Measurements from ENCODE around the gene HSF2BP.

The HSF2BP gene

GRCh38 chr21:43648171-43648570 is 11.1 kb downstream of the HSF2BP start:
- Histone ChIP-seq H2AFZ (ENCODE audit: low read length, unreplicated experiment) (no peak overlapping the region), H3K36me3 (ENCODE audit: insufficient read depth, low read length) (no peaks in the 10 kb centered on the region), H3K4me1 (ENCODE audit: control insufficient read depth, insufficient read depth, low read length, unreplicated experiment) (peaks cover 27% of the 10 kb centered on the region), H3K4me3 (ENCODE audit: low read depth, low read length) (no peak overlapping the region), H3K27ac (ENCODE audit: low read depth, low read length) (no peak overlapping the region), H3K79me2 (ENCODE audit: control insufficient read depth, insufficient read depth, low read length, unreplicated experiment) (no peaks in the 10 kb centered on the region), H3K27me3 (ENCODE audit: insufficient read depth, low read length) (no peaks in the 10 kb centered on the region)

GRCh38 chr21:43646550-43647260 is 12.6 kb downstream of the HSF2BP start:
- peaks cover 24% of the 10 kb centered on the region for H3K4me1 ChIP-seq (ENCODE audit: control insufficient read depth, insufficient read depth, low read length, unreplicated experiment)
- H2AFZ ChIP-seq (ENCODE audit: low read length, unreplicated experiment) = peak overlapping the region; percentile 53
- no peaks in the 10 kb centered on the region for H3K36me3 ChIP-seq (ENCODE audit: insufficient read depth, low read length)
- peak overlapping the region; percentile 83 for H3K27ac ChIP-seq (ENCODE audit: low read depth, low read length)
- H3K4me3 ChIP-seq (ENCODE audit: low read depth, low read length) = peak overlapping the region; percentile 33
- H3K79me2 ChIP-seq (ENCODE audit: control insufficient read depth, insufficient read depth, low read length, unreplicated experiment) = no peaks in the 10 kb centered on the region
- no peaks in the 10 kb centered on the region for H3K27me3 ChIP-seq (ENCODE audit: insufficient read depth, low read length)

GRCh38 chr21:43645976-43646375 is 13.3 kb downstream of the HSF2BP start:
- H3K27me3 ChIP-seq (ENCODE audit: insufficient read depth, low read length) = no peaks in the 10 kb centered on the region
- H3K36me3 ChIP-seq (ENCODE audit: insufficient read depth, low read length) = no peaks in the 10 kb centered on the region
- H3K4me1 ChIP-seq (ENCODE audit: control insufficient read depth, insufficient read depth, low read length, unreplicated experiment) = peaks cover 23% of the 10 kb centered on the region
- no peaks in the 10 kb centered on the region for H3K79me2 ChIP-seq (ENCODE audit: control insufficient read depth, insufficient read depth, low read length, unreplicated experiment)
- peak overlapping the region; percentile 83 for H3K27ac ChIP-seq (ENCODE audit: low read depth, low read length)
- H2AFZ ChIP-seq (ENCODE audit: low read length, unreplicated experiment) = peak overlapping the region; percentile 53
- H3K4me3 ChIP-seq (ENCODE audit: low read depth, low read length) = peak overlapping the region; percentile 57

- Histone ChIP-seq H3K79me2 (ENCODE audit: control insufficient read depth, insufficient read depth, low read length, unreplicated experiment) (no peaks in the 10 kb centered on the region), H3K36me3 (ENCODE audit: insufficient read depth, low read length) (no peaks in the 10 kb centered on the region), H3K27me3 (ENCODE audit: insufficient read depth, low read length) (no peaks in the 10 kb centered on the region), H3K27ac (ENCODE audit: low read depth, low read length) (peak overlapping the region; percentile 83), H2AFZ (ENCODE audit: low read length, unreplicated experiment) (peak overlapping the region; percentile 53), H3K4me1 (ENCODE audit: control insufficient read depth, insufficient read depth, low read length, unreplicated experiment) (peaks cover 25% of the 10 kb centered on the region), H3K4me3 (ENCODE audit: low read depth, low read length) (peak overlapping the region; percentile 57)
Measured at GRCh38 chr21:43645136-43645891, 14.0 kb downstream of the HSF2BP start.

- H2AFZ ChIP-seq (ENCODE audit: low read length, unreplicated experiment) = peak overlapping the region; percentile 77
- peak overlapping the region; percentile 83 for H3K27ac ChIP-seq (ENCODE audit: low read depth, low read length)
- peak overlapping the region; percentile 56 for H3K4me3 ChIP-seq (ENCODE audit: low read depth, low read length)
- H3K36me3 ChIP-seq (ENCODE audit: insufficient read depth, low read length) = no peaks in the 10 kb centered on the region
- no peaks in the 10 kb centered on the region for H3K79me2 ChIP-seq (ENCODE audit: control insufficient read depth, insufficient read depth, low read length, unreplicated experiment)
- H3K4me1 ChIP-seq (ENCODE audit: control insufficient read depth, insufficient read depth, low read length, unreplicated experiment) = peaks cover 31% of the 10 kb centered on the region
- H3K27me3 ChIP-seq (ENCODE audit: insufficient read depth, low read length) = no peaks in the 10 kb centered on the region
Measured at GRCh38 chr21:43644609-43645008, 14.7 kb downstream of the HSF2BP start.

- Histone ChIP-seq H3K4me1 (ENCODE audit: control insufficient read depth, insufficient read depth, low read length, unreplicated experiment) (peaks cover 36% of the 10 kb centered on the region), H3K4me3 (ENCODE audit: low read depth, low read length) (peak overlapping the region; percentile 56), H3K79me2 (ENCODE audit: control insufficient read depth, insufficient read depth, low read length, unreplicated experiment) (no peaks in the 10 kb centered on the region), H3K36me3 (ENCODE audit: insufficient read depth, low read length) (no peaks in the 10 kb centered on the region), H3K27ac (ENCODE audit: low read depth, low read length) (peak overlapping the region; percentile 83), H2AFZ (ENCODE audit: low read length, unreplicated experiment) (peak overlapping the region; percentile 77), H3K27me3 (ENCODE audit: insufficient read depth, low read length) (no peaks in the 10 kb centered on the region)
Measured at GRCh38 chr21:43644071-43644470, 15.2 kb downstream of the HSF2BP start.

- Histone ChIP-seq H3K36me3 (ENCODE audit: insufficient read depth, low read length) (no peaks in the 10 kb centered on the region), H3K27me3 (ENCODE audit: insufficient read depth, low read length) (no peaks in the 10 kb centered on the region), H3K79me2 (ENCODE audit: control insufficient read depth, insufficient read depth, low read length, unreplicated experiment) (no peaks in the 10 kb centered on the region), H3K4me3 (ENCODE audit: low read depth, low read length) (no peak overlapping the region), H3K4me1 (ENCODE audit: control insufficient read depth, insufficient read depth, low read length, unreplicated experiment) (peaks cover 36% of the 10 kb centered on the region), H2AFZ (ENCODE audit: low read length, unreplicated experiment) (no peak overlapping the region), H3K27ac (ENCODE audit: low read depth, low read length) (no peak overlapping the region)
Measured at GRCh38 chr21:43643193-43643592, 16.1 kb downstream of the HSF2BP start.

GRCh38 chr21:43640400-43640799 is 18.9 kb downstream of the HSF2BP start:
- Histone ChIP-seq H2AFZ (ENCODE audit: low read length, unreplicated experiment) (no peak overlapping the region), H3K79me2 (ENCODE audit: control insufficient read depth, insufficient read depth, low read length, unreplicated experiment) (no peaks in the 10 kb centered on the region), H3K27ac (ENCODE audit: low read depth, low read length) (peak overlapping the region; percentile 83), H3K36me3 (ENCODE audit: insufficient read depth, low read length) (no peaks in the 10 kb centered on the region), H3K4me1 (ENCODE audit: control insufficient read depth, insufficient read depth, low read length, unreplicated experiment) (peaks cover 26% of the 10 kb centered on the region), H3K4me3 (ENCODE audit: low read depth, low read length) (no peak overlapping the region), H3K27me3 (ENCODE audit: insufficient read depth, low read length) (no peaks in the 10 kb centered on the region)

GRCh38 chr21:43639470-43640353 is 19.6 kb downstream of the HSF2BP start:
- Histone ChIP-seq H3K27me3 (ENCODE audit: insufficient read depth, low read length) (no peaks in the 10 kb centered on the region), H3K4me3 (ENCODE audit: low read depth, low read length) (no peak overlapping the region), H3K79me2 (ENCODE audit: control insufficient read depth, insufficient read depth, low read length, unreplicated experiment) (no peaks in the 10 kb centered on the region), H3K4me1 (ENCODE audit: control insufficient read depth, insufficient read depth, low read length, unreplicated experiment) (peaks cover 20% of the 10 kb centered on the region), H3K36me3 (ENCODE audit: insufficient read depth, low read length) (no peaks in the 10 kb centered on the region), H2AFZ (ENCODE audit: low read length, unreplicated experiment) (no peak overlapping the region), H3K27ac (ENCODE audit: low read depth, low read length) (peak overlapping the region; percentile 83)

- no peak overlapping the region for H3K27ac ChIP-seq (ENCODE audit: low read depth, low read length)
- no peaks in the 10 kb centered on the region for H3K36me3 ChIP-seq (ENCODE audit: insufficient read depth, low read length)
- H3K27me3 ChIP-seq (ENCODE audit: insufficient read depth, low read length) = no peaks in the 10 kb centered on the region
- no peak overlapping the region for H3K4me3 ChIP-seq (ENCODE audit: low read depth, low read length)
- H3K79me2 ChIP-seq (ENCODE audit: control insufficient read depth, insufficient read depth, low read length, unreplicated experiment) = no peaks in the 10 kb centered on the region
- no peak overlapping the region for H2AFZ ChIP-seq (ENCODE audit: low read length, unreplicated experiment)
- H3K4me1 ChIP-seq (ENCODE audit: control insufficient read depth, insufficient read depth, low read length, unreplicated experiment) = peaks cover 13% of the 10 kb centered on the region
Measured at GRCh38 chr21:43637530-43638158, 21.6 kb downstream of the HSF2BP start.
